ENCODE measurements around the gene TRPM3. TPM values are rescaled to one million over a fixed set of nuclear protein-coding genes. Genes with fewer than 3 reads are reported as not detected.

TRPM3 gene
- polyA plus RNA-seq, 3 donors, result not detected

DNA sequence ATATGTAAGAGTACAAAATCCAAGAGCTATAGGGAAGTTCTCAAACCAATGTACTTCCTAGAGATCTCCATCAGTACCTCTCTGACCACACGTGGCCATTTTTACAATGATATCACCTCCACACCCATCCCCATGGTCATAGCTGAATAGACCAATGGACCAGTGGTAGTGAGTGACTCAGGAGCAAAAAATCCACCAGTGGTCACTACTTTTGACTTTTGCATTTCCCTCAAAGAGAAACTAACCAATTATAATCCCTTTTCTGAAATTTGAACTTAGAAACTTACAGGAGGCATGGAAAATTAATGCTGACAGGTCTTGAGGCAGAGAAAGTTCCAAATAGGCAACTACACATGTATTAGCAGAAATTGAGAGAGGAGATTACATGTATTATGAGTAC lies 238.4 kb downstream of the TRPM3 start:
- no peak overlapping the region for H3K4me3 ChIP-seq (replicated peaks in 1 of 3; ENCODE audit: low read depth in 2 of 3, low read length in 3 of 3)
- no peaks in the 10 kb centered on the region for H3K79me2 ChIP-seq (ENCODE audit: insufficient read depth, low read length)
- no peaks in the 10 kb centered on the region for H3K9me3 ChIP-seq (replicated peaks in 1 of 2; ENCODE audit: control insufficient read depth in 1 of 2, insufficient read depth in 1 of 2, low read length in 2 of 2)
- H3K27me3 ChIP-seq (ENCODE audit: control insufficient read depth in 2 of 2, insufficient read depth in 2 of 2, low read length in 2 of 2), result no peaks in the 10 kb centered on the region
- no peak overlapping the region for H2AFZ ChIP-seq (ENCODE audit: insufficient read depth, low read depth, low read length, poor library complexity, severe bottlenecking)
- no peaks in the 10 kb centered on the region for H3K4me1 Mint-ChIP-seq
- H3K27ac Mint-ChIP-seq, result no peak overlapping the region
- no peaks in the 10 kb centered on the region for H3K36me3 Mint-ChIP-seq
- no peaks in the 10 kb centered on the region for H4K20me1 ChIP-seq (ENCODE audit: insufficient read depth, low read length)
- H3K4me2 ChIP-seq (replicated peaks; ENCODE audit: extremely low read depth, low read length, poor library complexity, severe bottlenecking), result no peak overlapping the region
- whole genome bisulfite sequencing (ENCODE audit: insufficient coverage), result no CpG with 5 or more reads among the region's 1 CpG
- no peaks in the 10 kb centered on the region for H3K4me1 ChIP-seq (ENCODE audit: control insufficient read depth in 1 of 2, insufficient read depth in 2 of 2, low read length in 2 of 2)
- H3K9ac ChIP-seq (ENCODE audit: insufficient read depth, low read length, poor library complexity, severe bottlenecking), result no peak overlapping the region
- intact Hi-C loops (cut with micrococcal nuclease), result no loop called here
- no peak overlapping the region for H3K27ac ChIP-seq (ENCODE audit: low read depth in 1 of 2, low read length in 2 of 2)
- TF ChIP-seq, protein P1, sequence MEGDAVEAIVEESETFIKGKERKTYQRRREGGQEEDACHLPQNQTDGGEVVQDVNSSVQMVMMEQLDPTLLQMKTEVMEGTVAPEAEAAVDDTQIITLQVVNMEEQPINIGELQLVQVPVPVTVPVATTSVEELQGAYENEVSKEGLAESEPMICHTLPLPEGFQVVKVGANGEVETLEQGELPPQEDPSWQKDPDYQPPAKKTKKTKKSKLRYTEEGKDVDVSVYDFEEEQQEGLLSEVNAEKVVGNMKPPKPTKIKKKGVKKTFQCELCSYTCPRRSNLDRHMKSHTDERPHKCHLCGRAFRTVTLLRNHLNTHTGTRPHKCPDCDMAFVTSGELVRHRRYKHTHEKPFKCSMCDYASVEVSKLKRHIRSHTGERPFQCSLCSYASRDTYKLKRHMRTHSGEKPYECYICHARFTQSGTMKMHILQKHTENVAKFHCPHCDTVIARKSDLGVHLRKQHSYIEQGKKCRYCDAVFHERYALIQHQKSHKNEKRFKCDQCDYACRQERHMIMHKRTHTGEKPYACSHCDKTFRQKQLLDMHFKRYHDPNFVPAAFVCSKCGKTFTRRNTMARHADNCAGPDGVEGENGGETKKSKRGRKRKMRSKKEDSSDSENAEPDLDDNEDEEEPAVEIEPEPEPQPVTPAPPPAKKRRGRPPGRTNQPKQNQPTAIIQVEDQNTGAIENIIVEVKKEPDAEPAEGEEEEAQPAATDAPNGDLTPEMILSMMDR (IDR thresholded peaks at IDR 0.05), result no peak
- DNase-seq, result no peak
- H3K27me3 Mint-ChIP-seq (ENCODE audit: low read depth in 3 of 3), result peaks cover 0 to 1% (median 0%) of the 10 kb centered on the region in 3 donors
- peaks cover 0 to 2% (median 0%) of the 10 kb centered on the region in 7 donors for H3K9me3 Mint-ChIP-seq
- H3K4me3 Mint-ChIP-seq, result no peak overlapping the region
- no peaks in the 10 kb centered on the region for H3K36me3 ChIP-seq (replicated peaks in 1 of 2; ENCODE audit: control insufficient read depth in 1 of 2, insufficient read depth in 2 of 2, low read length in 2 of 2)

DNA sequence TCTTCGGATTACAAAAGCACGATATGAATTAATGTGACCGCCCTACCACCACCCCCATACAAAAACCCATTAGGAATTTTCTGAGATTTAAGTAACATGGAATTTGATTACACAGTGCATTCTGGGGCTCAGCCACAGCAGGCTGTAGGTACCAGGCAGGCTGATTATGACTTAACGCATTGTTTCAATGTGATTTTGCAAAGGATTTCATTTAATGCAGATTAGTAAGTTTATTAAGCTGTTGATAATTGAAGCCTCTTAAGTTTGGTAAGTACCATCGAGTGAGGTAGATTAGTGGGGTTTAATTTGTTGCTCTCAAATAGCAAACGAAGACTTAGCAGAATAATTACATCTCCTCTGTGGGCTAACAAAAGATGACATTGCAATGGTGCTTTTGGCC lies 240.1 kb downstream of the TRPM3 start:
- no peak overlapping the region for H3K4me3 Mint-ChIP-seq
- Histone ChIP-seq H3K79me2 (ENCODE audit: insufficient read depth, low read length) (no peaks in the 10 kb centered on the region), H3K9me3 (replicated peaks in 1 of 2; ENCODE audit: control insufficient read depth in 1 of 2, insufficient read depth in 1 of 2, low read length in 2 of 2) (no peaks in the 10 kb centered on the region), H4K20me1 (ENCODE audit: insufficient read depth, low read length) (no peaks in the 10 kb centered on the region), H3K4me2 (replicated peaks; ENCODE audit: extremely low read depth, low read length, poor library complexity, severe bottlenecking) (no peak overlapping the region), H3K4me3 (replicated peaks in 1 of 3; ENCODE audit: low read depth in 2 of 3, low read length in 3 of 3) (no peak overlapping the region), H3K4me1 (ENCODE audit: control insufficient read depth in 1 of 2, insufficient read depth in 2 of 2, low read length in 2 of 2) (no peaks in the 10 kb centered on the region), H3K27me3 (ENCODE audit: control insufficient read depth in 2 of 2, insufficient read depth in 2 of 2, low read length in 2 of 2) (no peaks in the 10 kb centered on the region), H3K27ac (ENCODE audit: low read depth in 1 of 2, low read length in 2 of 2) (no peak overlapping the region), H3K9ac (ENCODE audit: insufficient read depth, low read length, poor library complexity, severe bottlenecking) (no peak overlapping the region), H2AFZ (ENCODE audit: insufficient read depth, low read depth, low read length, poor library complexity, severe bottlenecking) (no peak overlapping the region), H3K36me3 (replicated peaks in 1 of 2; ENCODE audit: control insufficient read depth in 1 of 2, insufficient read depth in 2 of 2, low read length in 2 of 2) (no peaks in the 10 kb centered on the region)
- no peaks in the 10 kb centered on the region for H3K4me1 Mint-ChIP-seq
- intact Hi-C loops (cut with micrococcal nuclease), result no loop called here
- no peaks in the 10 kb centered on the region for H3K36me3 Mint-ChIP-seq
- no peaks in the 10 kb centered on the region for H3K27me3 Mint-ChIP-seq (ENCODE audit: low read depth in 3 of 3)
- H3K9me3 Mint-ChIP-seq, result no peaks in the 10 kb centered on the region
- 100% methylated on average over 2 of the region's 6 CpGs for WGBS (ENCODE audit: insufficient coverage)
- DNase-seq, result no peak
- TF ChIP-seq, protein P1 (IDR thresholded peaks at IDR 0.05), result no peak
- no peak overlapping the region for H3K27ac Mint-ChIP-seq

Data from CD14-positive monocyte (primary cell).